Right ventricle myocardium superior (tissue), 1 donor: ENCODE results near the gene OSBPL10. TPM values are rescaled to one million over a fixed set of nuclear protein-coding genes. Genes with fewer than 3 reads are reported as not detected.

Source experiments
- ATAC-seq: fragments of 200-7000 bp; cut with Tn5 transposase; one replicate; pipeline ENCODE4 v1.9.1; 2020; ENCODE audit warnings: mild to moderate bottlenecking; ENCODE audit not compliant: poor library complexity
- DNase-seq: peaks from one replicate; pipeline ENCODE4 v3.0.0-alpha.2; 2020
- intact Hi-C: fragments of 100-400 bp; cut with DNase I; formaldehyde crosslinking; loops from one replicate; pipeline ENCODE4 v1.11.2; 2022
- total RNA-seq: library from RNA; stranded (reverse); fragmentation: NEBNext Ultra II Directional; extraction: Animal tissue kit (Norgen Biotek cat#: 25700); gene quantifications from one replicate; pipeline ENCODE4 v1.2.1, GENCODE V29; 2021
- donor health status: DM: no; HTN: yes; CAD: no; lungs with severe emphysema.

Gene OSBPL10
- total RNA-seq, 1 donor from 2014 or later = 5.1 TPM

DNA sequence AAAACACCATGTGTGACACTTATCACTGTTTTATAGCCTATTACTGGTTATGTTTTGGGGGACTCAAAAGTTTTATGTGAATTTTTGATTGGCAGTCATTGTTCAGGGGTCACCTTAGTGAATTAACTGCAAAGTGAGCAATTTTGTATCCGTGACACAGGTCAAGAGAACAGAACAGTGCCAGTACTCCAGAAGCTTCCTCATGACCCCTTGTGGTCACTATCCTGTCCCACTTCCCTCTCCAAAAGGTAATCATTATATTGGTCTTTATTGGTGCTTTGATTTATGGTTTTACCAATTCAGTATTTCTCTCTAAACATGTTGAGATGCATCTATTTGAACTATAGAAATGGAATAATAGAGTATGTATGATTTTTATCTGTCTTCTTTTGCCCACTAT, 341.2 kb downstream of the OSBPL10 start:
- ATAC-seq (no peak), DNase-seq (no peak)
- intact Hi-C loops = loop anchor here (10.0 kb wide), 1 partner anchor 85 kb away; no protein-coding TSS in a partner anchor

DNA sequence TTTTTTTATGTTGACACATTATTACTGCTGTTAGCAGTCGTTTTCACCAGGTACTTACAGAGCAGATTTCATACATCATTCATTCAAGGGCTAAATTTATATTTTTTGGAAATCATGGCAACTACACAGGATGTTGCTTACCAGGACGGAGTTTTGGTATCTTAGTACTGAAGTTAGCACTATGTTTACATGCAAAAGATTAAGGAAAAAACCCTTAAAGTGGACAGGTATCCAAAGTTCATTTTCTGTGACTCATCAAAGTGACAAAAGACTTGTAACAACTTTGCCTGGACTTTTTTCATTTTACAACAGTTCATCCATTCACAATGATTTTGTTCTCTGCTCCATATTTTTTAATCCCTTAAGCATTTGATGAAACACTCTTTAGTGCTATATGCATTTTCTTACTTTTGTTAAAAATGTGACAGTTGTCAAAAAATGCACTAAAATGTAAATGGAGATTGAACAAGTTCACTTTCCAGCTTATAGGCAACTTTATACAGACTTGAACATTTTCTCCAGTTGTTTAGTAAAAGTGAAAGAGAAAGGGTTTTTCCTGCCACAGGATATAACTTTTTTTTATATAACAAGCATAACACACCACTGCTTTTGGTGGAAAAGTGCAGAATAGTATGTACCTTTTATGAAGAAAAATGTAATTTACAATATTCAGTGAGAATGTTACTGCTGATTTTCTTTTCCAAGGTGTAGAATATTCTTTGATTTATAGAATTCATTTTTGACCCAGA, 344.2 kb downstream of the OSBPL10 start:
- ATAC-seq (no peak), DNase-seq (no peak)
- intact Hi-C loops = no loop called here

DNA sequence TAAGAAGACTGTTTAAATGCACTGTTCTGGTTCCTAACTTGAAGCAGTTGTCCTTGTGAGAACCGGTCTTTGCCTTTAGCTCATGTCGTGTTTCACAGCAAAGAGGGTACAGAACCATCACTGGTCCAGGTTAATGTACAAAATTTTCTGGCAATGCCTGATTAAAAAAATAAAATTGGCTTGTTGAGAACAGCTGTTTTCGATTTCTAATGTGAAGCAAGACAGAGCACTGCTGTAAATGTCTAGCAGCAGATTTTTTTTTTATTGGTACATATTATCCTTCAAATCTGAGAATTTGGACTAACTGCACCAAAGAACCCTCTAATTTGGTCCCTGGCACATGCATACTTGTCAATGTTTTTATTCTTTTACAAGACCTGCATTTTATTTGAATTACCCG, 345.0 kb downstream of the OSBPL10 start:
- DNase-seq = no peak
- no peak for ATAC-seq
- intact Hi-C loops = no loop called here

DNA sequence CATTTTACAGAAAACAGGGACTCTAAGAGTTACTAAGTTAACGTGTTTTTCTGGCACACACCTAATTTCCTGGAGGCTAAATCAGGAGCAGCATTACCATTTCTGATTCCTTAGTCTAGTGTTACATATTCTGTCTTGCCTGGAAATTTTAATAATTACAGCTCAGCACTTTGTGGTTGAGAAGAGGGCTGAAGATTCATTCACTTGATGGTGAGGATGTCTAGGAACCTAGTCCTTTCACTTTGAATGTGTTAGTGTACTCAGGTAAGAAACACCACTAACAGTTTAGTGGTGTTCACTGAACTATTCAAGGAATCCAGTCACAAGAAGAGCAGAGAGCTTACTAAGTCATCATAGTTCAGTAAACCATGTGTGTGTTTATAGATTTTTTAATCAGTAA, 345.5 kb downstream of the OSBPL10 start:
- DNase-seq (no peak), ATAC-seq (no peak)
- intact Hi-C loops = no loop called here

DNA sequence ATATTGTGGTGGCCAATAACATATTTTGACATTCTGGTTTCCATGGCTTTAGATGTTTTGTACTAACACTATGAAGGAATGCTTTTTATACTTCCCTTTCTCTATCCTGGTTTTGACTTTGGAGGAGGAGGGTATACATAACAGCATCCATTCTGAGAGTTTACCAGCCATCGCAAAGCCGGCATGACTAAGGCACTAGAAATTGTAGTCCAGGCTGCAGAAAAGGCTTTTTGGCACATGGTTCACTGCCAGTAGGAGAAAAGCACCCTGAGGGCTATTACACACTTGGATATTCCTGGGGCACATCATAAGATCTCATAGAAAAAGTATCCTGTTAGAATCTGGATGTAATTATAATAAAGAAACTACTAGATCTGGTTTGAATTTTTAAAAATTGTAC, 346.6 kb downstream of the OSBPL10 start:
- ATAC-seq (no peak), DNase-seq (no peak)
- intact Hi-C loops = no loop called here

DNA sequence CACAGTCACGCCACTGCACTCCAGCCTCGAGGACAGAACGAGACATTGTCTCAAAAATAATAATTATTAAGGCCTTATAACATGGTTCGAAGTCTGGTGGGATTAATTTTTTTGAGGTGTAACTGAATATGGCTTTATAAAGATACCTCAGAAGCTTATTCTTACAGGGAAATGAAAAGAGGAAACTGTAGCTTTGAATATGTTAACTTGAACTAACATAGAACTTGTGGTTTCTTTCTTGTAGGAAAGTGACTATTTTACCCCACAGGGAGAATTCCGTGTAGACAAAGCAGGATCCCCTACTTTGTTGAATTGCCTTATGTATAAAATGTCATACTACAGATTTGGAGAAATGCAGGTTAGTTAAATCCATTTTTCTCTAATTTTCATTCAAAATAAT, 352.0 kb downstream of the OSBPL10 start:
- no peak for ATAC-seq
- DNase-seq = no peak
- intact Hi-C loops = no loop called here

DNA sequence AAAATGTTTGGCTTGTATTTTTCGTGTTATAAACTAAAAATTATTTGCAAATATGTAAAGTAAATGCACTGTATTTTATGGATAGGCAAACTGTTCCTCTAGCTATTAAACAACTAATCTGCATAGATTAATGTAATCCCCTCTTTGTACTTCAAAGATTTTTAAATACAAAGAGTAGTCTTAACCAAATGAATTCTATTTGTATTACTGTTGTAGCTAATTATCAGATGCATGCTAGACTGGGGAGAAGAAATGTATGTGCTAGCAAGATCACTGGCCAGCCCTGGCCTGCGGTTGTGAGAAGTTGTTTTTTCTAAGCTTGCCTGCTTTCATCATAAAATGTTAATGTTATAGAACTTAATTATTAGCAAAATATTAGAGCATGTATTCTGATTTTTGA, 355.7 kb downstream of the OSBPL10 start:
- intact Hi-C loops = no loop called here
- ATAC-seq = no peak
- no peak for DNase-seq

DNA sequence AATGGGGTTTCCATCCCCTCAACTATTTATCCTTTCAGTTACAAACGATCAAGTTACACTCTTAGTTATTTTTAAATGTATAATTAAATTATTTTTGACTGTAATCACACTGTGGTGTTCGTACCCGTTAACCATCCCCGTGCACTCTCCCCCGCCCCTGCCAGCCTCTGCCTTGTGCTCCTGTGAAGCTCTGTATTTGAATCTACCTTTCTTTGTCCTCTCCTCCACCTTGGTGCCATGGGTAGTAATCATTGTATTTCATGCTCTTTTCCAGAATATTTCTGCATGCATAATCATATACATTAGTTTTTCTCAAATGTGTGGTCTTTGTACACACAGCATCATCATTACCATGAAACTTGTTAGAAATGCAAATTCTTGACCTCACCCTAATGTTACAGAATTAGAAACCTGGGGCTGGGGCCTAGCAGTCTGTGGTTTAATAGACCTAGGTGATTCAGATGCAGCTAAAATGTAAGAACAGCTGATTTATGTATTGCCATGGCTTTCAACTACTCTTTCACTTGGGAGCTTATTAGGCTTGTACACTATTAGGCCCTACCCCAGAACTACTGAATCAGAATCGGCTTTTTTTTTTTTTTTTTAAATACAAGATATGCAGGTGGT, 356.9 kb downstream of the OSBPL10 start:
- DNase-seq = no peak
- intact Hi-C loops = no loop called here

DNA sequence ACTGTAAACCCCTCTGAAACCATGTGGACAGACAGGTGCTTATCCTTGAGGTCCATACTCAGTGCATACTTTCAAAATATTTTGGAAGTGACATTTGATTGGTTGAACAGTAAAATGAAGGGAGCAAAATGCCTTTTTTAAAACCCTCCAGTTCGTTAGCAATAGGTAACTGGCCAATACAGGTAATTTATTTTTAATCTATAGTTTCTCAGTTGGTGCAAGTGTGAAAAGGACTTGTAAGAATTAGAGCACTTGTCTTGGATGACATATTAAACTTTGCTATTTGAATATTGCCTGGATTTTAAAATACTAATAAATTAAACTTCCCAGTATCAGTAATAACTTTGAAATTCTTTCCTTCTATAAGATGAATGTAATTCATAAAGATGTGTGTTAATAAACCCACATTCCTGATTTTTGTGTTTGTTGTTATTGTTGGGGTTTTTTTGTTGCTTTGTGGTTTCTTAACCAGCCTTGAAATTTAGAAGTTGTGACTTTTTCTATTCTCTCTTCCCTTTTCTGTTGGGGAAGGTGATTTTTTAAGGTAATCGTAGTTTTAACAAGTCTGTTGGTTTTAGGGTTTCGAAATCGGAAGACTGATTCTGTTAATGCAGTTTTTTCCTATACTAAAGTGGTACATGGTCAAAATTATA, 358.3 kb downstream of the OSBPL10 start:
- intact Hi-C loops = no loop called here
- no peak for ATAC-seq
- no peak for DNase-seq

More for the DNA sequence above, 356.9 kb downstream of the OSBPL10 start:
- ATAC-seq = no peak

DNA sequence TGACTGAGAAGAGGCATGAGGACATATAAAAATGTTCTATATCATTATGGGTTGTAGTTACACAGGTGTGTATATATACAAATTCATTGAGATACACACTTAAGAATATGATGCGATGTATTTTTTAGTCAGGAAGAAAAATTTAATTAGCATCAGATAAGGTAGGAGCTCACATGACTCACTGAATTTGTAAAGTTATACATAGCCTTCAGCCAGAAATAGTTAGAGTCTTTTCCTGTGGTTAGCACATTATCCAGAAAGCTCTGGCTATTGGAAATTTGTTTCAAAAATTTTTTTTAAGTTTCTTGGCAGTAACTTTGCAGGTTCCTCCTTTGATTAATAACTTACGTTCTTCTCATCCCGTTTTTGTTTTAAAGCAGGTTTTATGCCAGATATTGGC, 359.7 kb downstream of the OSBPL10 start:
- no peak for DNase-seq
- intact Hi-C loops = no loop called here
- no peak for ATAC-seq

DNA sequence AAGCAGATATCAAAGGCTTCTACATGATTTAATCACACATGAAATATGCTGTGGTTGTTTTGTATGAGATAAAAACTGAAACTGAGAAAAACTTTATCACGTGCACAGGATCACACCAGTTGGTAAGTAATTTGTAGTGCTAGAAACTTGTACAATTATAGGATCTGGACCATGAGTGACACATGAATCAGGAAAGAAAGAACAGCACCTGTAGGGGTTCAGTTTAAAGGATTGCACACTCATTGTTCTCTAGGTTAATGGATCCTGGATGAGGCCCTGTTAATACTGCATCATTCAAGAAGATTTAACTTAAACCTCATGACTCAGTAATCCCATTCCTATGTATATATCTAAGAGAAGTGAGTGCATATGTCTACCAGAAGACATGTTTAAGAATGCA, 360.4 kb downstream of the OSBPL10 start:
- no peak for ATAC-seq
- intact Hi-C loops = no loop called here
- no peak for DNase-seq

DNA sequence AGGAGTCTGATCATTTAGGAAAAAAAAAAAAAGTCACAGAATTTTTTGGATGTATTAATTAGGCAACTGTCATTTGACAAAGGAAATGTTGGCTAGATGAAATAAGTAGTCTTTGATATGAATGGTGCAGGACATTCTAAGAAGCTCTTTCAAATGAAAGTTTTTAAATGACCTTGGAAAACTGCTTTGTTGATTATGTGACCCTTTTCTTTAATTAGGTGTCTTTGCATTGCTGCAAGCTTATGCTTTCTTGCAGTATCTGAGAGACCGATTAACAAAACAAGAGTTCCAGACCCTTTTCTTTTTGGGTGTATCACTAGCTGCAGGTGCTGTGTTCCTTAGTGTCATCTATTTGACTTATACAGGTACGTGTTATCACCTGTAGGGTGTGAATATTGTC, 364.4 kb downstream of the OSBPL10 start:
- ATAC-seq = no peak
- intact Hi-C loops = no loop called here
- no peak for DNase-seq

DNA sequence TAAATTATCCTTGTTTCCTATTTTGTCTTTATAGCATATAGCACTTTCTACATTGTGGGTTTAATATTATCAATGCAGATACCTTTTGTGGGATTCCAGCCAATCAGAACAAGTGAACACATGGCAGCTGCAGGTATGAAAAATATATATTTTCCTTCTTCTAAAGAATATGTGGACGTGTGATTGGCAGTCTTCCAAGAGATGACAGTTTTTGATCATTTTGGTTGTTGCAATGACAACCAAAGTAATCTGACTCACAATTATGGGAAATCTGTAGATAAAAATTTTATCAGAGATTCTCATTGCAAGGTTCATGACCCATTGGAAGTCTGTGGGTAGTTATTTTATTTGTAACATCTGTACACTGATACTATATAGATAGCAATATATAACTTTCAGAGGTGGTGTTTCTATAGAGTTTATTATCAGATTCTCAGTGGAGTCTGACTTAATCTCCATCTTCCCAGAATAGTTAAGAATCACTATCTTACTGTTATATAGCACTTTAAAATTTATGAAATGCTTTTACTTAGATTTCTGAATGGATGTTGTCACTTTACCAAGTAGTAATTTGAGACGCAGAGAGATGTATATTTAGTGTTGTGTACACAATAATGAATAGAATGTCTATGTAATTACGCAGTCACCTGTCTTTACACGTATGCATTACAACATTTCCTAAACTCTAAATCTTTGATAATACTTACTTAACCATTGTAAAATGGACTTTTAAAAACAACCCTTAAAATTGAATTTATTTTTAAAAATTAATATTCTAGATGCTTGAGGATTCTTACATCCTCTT, 365.8 kb downstream of the OSBPL10 start:
- ATAC-seq = no peak
- intact Hi-C loops = no loop called here
- DNase-seq = no peak

DNA sequence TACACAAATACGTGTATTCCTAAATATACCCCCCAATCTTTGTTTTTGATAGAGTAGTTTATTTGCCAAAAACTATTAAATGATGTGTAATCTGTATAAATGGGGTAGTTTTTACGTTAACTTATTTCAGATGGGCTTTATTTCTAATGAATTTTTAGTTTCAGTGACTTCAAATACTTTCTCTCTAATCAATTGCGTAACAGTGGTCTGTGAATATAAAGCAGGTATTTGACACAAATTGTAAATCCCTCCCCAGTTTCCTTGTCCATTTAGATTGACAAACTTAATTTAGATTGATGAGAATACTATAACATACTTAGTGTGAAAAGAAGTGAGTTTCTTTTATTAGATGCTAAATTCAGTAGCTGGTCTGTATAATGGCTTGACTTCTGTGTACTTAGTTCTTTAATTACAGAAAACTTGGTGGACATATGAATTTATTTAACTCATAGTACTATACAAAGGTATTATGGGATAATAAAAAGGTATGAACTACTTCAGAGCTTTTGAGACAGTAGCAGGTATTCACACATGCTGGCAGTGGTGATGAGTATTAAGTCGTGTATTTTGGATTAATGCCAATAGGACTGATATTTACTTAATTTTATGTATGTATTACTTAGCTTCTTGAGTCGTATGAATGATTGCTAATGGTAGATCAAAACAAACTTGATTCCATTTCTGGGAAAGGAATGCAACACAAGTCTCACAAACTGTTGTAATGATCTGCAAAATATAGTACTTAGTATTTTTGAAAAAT, 366.7 kb downstream of the OSBPL10 start:
- intact Hi-C loops = no loop called here
- no peak for ATAC-seq
- no peak for DNase-seq

DNA sequence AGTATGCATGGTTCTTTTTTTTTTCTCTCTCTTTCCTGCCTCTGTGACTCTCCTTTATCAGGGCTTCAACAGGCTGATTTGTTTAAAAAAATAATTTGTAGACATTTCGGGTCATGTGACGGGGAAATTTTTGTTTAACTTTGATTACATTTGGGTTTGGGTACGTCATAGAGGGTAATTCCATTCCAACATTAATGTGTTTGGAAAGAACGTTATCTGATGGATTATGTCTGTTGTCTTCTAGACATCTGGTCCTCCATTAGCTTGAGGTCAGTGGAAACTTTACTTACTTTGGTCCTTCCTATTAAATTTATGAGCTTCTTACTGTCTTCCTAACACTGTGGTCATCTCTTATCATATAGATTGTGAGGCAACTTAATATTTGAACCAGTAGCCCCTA, 367.4 kb downstream of the OSBPL10 start:
- intact Hi-C loops = no loop called here
- ATAC-seq = no peak
- no peak for DNase-seq

DNA sequence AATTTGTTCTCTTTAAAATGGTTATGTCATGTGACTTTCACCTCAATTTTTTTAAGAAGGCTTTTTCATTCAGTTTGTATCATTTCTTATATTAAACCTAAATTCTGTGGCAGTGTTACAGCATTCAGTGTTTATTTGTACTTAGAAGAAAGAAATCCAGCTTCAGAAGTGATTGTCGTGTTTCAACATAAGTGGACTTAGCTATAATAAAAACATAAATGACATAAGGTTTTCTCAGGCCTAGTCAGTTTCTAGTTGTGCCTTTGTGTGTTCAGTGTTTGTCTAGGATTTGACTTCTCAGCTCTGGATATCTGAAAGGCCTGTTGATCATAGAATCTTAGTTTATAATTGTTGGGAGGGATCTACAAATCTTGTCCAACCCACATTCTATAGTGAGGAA, 367.9 kb downstream of the OSBPL10 start:
- ATAC-seq (no peak), DNase-seq (no peak)
- intact Hi-C loops = no loop called here
